GM18520 (cell line): ENCODE data around the gene RIMBP3B.
"Not testable (repeated sequence)": the region's sequence is repeated elsewhere in the genome, so short reads cannot be mapped to it uniquely, and the experiment has no call there.

Experiments
- ATAC-seq: cut with Tn5 transposase; IDR thresholded peaks from one replicate; pipeline ENCODE4 v1.9.1; 2021; ENCODE audit not compliant: unreplicated experiment

The RIMBP3B gene

GRCh38 chr22:21417853-21418252, 34.3 kb downstream of the RIMBP3B start:
- ATAC-seq, result not testable (repeated sequence)

GRCh38 chr22:21418974-21419638, 35.6 kb downstream of the RIMBP3B start:
- ATAC-seq, result not testable (repeated sequence)

GRCh38 chr22:21420180-21420763, 36.7 kb downstream of the RIMBP3B start:
- ATAC-seq, result not testable (repeated sequence)

GRCh38 chr22:21424084-21424709, 40.6 kb downstream of the RIMBP3B start:
- ATAC-seq, result not testable (repeated sequence)

- ATAC-seq, result not testable (repeated sequence)
These were observed 51.1 kb downstream of the RIMBP3B start for GRCh38 chr22:21434378-21435233.

- not testable (repeated sequence) for ATAC-seq
These were observed 52.7 kb downstream of the RIMBP3B start for GRCh38 chr22:21435998-21436810.

- not testable (repeated sequence) for ATAC-seq
These were observed 54.5 kb downstream of the RIMBP3B start for GRCh38 chr22:21438013-21438412.
